HCT116 (cell line): Measurements from ENCODE around the gene SDK1.

ENCODE experiments used
- EGR1 ChIP-seq: IDR thresholded peaks from 2 replicates; pipeline ENCODE4 v1.6.1; 2012; ENCODE audit warnings: low read depth
- EZH2phosphoT487 ChIP-seq: fragments of 200-600 bp; IDR thresholded peaks from 2 replicates; pipeline ENCODE4 v1.6.1; 2018; ENCODE audit warnings: antibody characterized with exemption, borderline replicate concordance
- FOSL1 ChIP-seq: IDR thresholded peaks from 2 replicates; pipeline ENCODE4 v1.6.1; 2012; ENCODE audit warnings: low read depth
- JUND ChIP-seq: IDR thresholded peaks from 2 replicates; pipeline ENCODE4 v1.6.1; 2012
- POLR2A ChIP-seq: IDR thresholded peaks from 2 replicates; pipeline ENCODE4 v1.7.0; 2011; ENCODE audit warnings: borderline replicate concordance; ENCODE audit not compliant: insufficient read depth, insufficient read length; ENCODE audit errors: extremely low read depth
- POLR2AphosphoS5 ChIP-seq: IDR thresholded peaks from 2 replicates; pipeline ENCODE4 v1.6.1; 2011; ENCODE audit warnings: mild to moderate bottlenecking, low read depth, low read length, moderate library complexity
- SIN3A ChIP-seq: IDR thresholded peaks from 2 replicates; pipeline ENCODE4 v1.6.1; 2012; ENCODE audit warnings: low read depth
- SRF ChIP-seq: IDR thresholded peaks from 2 replicates; pipeline ENCODE4 v1.6.1; 2012; ENCODE audit warnings: low read depth
- TCF7L2 ChIP-seq: IDR thresholded peaks from 2 replicates; pipeline ENCODE4 v1.7.0; 2011; ENCODE audit warnings: borderline replicate concordance, inconsistent platforms; ENCODE audit not compliant: insufficient read depth, insufficient read length; ENCODE audit errors: extremely low read depth
- ZFX ChIP-seq: fragments of 450-650 bp; IDR thresholded peaks from 2 replicates; pipeline ENCODE4 v1.6.1; 2017
- TF ChIP-seq, protein P1 (sequence below), 3 experiments: fragments of 200-600 bp in 1 of 3; sonication (generic) in 1 of 3; IDR thresholded peaks in 2 of 3; conservative IDR thresholded peaks in 1 of 3; 2 replicates each; pipeline ENCODE4 v1.5.1; 2012 to 2017; ENCODE audit warnings: low read depth in 2 of 3, low read length in 2 of 3, antibody characterized with exemption in 1 of 3, borderline replicate concordance in 1 of 3, control low read depth in 1 of 3, mild to moderate bottlenecking in 1 of 3, mixed read lengths in 1 of 3, mixed run types in 1 of 3, moderate library complexity in 1 of 3; ENCODE audit not compliant: insufficient read depth in 1 of 3
- TF ChIP-seq, protein P2 (sequence below): IDR thresholded peaks from 2 replicates; pipeline ENCODE4 v1.6.1; 2012; ENCODE audit warnings: low read depth

DNA sequence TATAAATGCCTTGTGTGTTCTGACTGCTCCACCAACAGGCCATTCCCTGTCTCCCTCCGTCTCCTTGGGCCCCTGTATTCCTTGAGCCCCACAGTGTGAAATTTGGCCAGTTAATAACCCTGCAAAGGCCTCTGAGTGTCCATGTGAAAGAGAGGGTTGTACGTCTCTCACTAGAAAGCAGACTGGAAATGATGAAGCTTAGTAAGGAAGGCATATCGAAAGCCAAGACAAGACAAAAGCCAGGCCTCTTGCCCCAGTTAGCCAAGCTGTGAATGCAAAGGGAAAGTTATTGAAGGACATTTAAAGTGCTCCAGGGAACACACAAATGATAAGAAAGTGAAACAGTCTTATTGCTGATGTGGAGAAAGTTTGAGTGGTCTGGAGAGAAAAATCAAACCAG is 680.2 kb downstream of the SDK1 start:
- TF ChIP-seq, protein P1, sequence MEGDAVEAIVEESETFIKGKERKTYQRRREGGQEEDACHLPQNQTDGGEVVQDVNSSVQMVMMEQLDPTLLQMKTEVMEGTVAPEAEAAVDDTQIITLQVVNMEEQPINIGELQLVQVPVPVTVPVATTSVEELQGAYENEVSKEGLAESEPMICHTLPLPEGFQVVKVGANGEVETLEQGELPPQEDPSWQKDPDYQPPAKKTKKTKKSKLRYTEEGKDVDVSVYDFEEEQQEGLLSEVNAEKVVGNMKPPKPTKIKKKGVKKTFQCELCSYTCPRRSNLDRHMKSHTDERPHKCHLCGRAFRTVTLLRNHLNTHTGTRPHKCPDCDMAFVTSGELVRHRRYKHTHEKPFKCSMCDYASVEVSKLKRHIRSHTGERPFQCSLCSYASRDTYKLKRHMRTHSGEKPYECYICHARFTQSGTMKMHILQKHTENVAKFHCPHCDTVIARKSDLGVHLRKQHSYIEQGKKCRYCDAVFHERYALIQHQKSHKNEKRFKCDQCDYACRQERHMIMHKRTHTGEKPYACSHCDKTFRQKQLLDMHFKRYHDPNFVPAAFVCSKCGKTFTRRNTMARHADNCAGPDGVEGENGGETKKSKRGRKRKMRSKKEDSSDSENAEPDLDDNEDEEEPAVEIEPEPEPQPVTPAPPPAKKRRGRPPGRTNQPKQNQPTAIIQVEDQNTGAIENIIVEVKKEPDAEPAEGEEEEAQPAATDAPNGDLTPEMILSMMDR (IDR thresholded peaks at IDR 0.05 in 2 of 3, conservative IDR thresholded peaks at IDR 0.05 in 1 of 3; ENCODE audit: borderline replicate concordance in 1 of 3, insufficient read depth in 1 of 3, low read depth in 2 of 3, low read length in 2 of 3): no peak
- TF ChIP-seq POLR2AphosphoS5: no peak
- no peak for TF ChIP-seq POLR2A
- no peak for TF ChIP-seq TCF7L2
- TF ChIP-seq EZH2phosphoT487: no peak
- TF ChIP-seq, protein P2, sequence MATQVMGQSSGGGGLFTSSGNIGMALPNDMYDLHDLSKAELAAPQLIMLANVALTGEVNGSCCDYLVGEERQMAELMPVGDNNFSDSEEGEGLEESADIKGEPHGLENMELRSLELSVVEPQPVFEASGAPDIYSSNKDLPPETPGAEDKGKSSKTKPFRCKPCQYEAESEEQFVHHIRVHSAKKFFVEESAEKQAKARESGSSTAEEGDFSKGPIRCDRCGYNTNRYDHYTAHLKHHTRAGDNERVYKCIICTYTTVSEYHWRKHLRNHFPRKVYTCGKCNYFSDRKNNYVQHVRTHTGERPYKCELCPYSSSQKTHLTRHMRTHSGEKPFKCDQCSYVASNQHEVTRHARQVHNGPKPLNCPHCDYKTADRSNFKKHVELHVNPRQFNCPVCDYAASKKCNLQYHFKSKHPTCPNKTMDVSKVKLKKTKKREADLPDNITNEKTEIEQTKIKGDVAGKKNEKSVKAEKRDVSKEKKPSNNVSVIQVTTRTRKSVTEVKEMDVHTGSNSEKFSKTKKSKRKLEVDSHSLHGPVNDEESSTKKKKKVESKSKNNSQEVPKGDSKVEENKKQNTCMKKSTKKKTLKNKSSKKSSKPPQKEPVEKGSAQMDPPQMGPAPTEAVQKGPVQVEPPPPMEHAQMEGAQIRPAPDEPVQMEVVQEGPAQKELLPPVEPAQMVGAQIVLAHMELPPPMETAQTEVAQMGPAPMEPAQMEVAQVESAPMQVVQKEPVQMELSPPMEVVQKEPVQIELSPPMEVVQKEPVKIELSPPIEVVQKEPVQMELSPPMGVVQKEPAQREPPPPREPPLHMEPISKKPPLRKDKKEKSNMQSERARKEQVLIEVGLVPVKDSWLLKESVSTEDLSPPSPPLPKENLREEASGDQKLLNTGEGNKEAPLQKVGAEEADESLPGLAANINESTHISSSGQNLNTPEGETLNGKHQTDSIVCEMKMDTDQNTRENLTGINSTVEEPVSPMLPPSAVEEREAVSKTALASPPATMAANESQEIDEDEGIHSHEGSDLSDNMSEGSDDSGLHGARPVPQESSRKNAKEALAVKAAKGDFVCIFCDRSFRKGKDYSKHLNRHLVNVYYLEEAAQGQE: no peak
- no peak for TF ChIP-seq SIN3A
- no peak for TF ChIP-seq ZFX
- no peak for TF ChIP-seq SRF
- TF ChIP-seq JUND: no peak
- TF ChIP-seq FOSL1: no peak
- no peak for TF ChIP-seq EGR1
